ENCODE measurements around the gene PTRHD1.

The PTRHD1 gene

GRCh38 chr2:24749069-24749691, 44.0 kb downstream of the PTRHD1 start:
- DNase-seq: no peak

- no peak for DNase-seq
Observed at GRCh38 chr2:24747299-24747698, 45.9 kb downstream of the PTRHD1 start.

DNA sequence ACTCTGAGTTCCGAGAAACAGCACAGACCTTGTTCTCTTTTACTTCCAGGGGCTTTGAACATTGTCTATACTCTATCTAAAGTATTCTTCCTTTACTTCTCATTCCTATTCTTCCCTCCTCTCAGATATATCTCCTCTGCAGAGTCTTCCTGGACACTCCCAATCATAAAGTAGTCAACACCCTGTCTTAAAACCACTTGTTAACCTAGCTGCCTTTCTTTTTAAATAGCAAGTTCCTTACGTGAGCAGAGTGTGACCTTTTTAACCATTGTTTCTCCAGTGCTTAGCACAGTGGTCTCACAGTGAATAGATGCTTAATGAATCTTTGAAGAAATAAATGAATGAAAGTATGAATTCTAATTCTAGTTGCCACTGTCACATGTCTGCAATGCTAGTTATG, 47.4 kb downstream of the PTRHD1 start:
- DNase-seq: no peak

DNA sequence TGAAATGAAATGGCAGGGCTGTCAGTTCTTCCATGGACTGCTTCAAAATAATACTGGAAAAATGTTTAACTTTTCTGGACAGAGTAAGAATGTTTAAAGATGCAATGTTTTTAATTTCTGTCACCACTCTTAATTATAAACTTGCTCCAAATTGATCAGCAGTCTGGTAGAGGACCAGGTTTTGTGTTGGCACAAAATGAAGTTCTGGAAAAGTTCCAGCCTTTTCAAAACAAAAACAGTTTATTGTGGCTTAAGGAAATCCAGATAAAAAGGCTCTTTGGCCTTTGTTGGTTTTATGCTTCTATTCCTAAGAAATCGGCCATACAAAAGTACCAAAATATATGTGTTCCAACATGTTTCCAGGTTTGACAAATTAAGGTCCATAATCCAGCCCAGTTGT, 48.8 kb downstream of the PTRHD1 start:
- DNase-seq: no peak

- DNase-seq: no peak
Observed at GRCh38 chr2:24743924-24744323, 49.3 kb downstream of the PTRHD1 start.

DNA sequence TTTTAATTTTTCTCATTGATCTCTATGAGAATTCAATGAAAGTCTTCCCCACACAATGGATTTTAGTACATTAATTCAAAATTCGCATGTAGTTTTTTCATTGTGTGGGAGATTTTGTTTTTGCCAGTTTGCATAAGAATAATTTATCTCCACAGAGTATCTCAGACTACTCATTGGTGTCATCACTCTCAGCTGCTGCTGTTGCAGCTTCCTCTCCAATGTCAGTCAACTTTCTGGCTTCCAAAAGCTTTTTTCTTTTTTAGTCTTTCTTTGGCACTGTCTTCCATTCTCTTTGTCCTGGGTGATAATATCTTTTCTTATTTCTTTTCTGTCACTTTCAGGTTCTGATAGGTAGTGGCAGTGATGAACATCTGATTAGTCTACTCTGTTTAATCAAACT, 50.5 kb downstream of the PTRHD1 start:
- DNase-seq: no peak

- no peak for DNase-seq
Observed at GRCh38 chr2:24740142-24740541, 53.0 kb downstream of the PTRHD1 start.

Data from activated CD4-positive, alpha-beta T cell treated with anti-CD3 and anti-CD28 coated beads for 48 hours (primary cell).